Measurements from ENCODE around the gene TRAPPC5.

- no peak for TF ChIP-seq CTCF (conservative IDR thresholded peaks at IDR 0.05)
- TF ChIP-seq ZFX (IDR thresholded peaks at IDR 0.05) = no peak
Measured at GRCh38 chr19:7729831-7730285, 49.2 kb downstream of the TRAPPC5 start.
